Lung microvascular endothelial cell (primary cell): ENCODE measurements around the gene ATP2B2. TPM values are rescaled to one million over a fixed set of nuclear protein-coding genes. Genes with fewer than 3 reads are reported as not detected.

Experiments
- DNase-seq, 2 donors: peaks; one replicate each; pipeline versions ENCODE4 v3.0.0 to v3.0.0-alpha.2; 2010; ENCODE audit warnings: low read depth in 2 of 2
- total RNA-seq: library from RNA; depleted of rRNA; stranded (reverse); fragments of >200 nt; gene quantifications from 2 replicates; pipeline ENCODE4 v1.2.1, GENCODE V29; 2014

The ATP2B2 gene
- total RNA-seq, 1 donor from 2014 or later: not detected

- no peak for DNase-seq
These were observed 103.2 kb downstream of the ATP2B2 start for GRCh38 chr3:10401990-10402761.

GRCh38 chr3:10400749-10401495 lies 104.5 kb downstream of the ATP2B2 start:
- no peak for DNase-seq

GRCh38 chr3:10400050-10400748 lies 105.2 kb downstream of the ATP2B2 start:
- DNase-seq: no peak

GRCh38 chr3:10399634-10400033 lies 105.8 kb downstream of the ATP2B2 start:
- DNase-seq: no peak

- no peak for DNase-seq
These were observed 107.0 kb downstream of the ATP2B2 start for GRCh38 chr3:10398341-10398740.

GRCh38 chr3:10397879-10398278 lies 107.5 kb downstream of the ATP2B2 start:
- no peak for DNase-seq

GRCh38 chr3:10396931-10397330 lies 108.5 kb downstream of the ATP2B2 start:
- no peak for DNase-seq

- DNase-seq: no peak
These were observed 109.3 kb downstream of the ATP2B2 start for GRCh38 chr3:10396083-10396482.

GRCh38 chr3:10395671-10396070 lies 109.7 kb downstream of the ATP2B2 start:
- DNase-seq: no peak

GRCh38 chr3:10395196-10395595 lies 110.2 kb downstream of the ATP2B2 start:
- no peak for DNase-seq

- no peak for DNase-seq
These were observed 110.8 kb downstream of the ATP2B2 start for GRCh38 chr3:10394491-10395025.

GRCh38 chr3:10393514-10393913 lies 111.9 kb downstream of the ATP2B2 start:
- no peak for DNase-seq

- no peak for DNase-seq
These were observed 112.4 kb downstream of the ATP2B2 start for GRCh38 chr3:10392906-10393461.

GRCh38 chr3:10392244-10392643 lies 113.1 kb downstream of the ATP2B2 start:
- DNase-seq: no peak

- no peak for DNase-seq
These were observed 114.0 kb downstream of the ATP2B2 start for GRCh38 chr3:10391391-10391790.

GRCh38 chr3:10390641-10391373 lies 114.6 kb downstream of the ATP2B2 start:
- DNase-seq: no peak

GRCh38 chr3:10389995-10390394 lies 115.4 kb downstream of the ATP2B2 start:
- no peak for DNase-seq

- no peak for DNase-seq
These were observed 116.0 kb downstream of the ATP2B2 start for GRCh38 chr3:10389339-10389738.

- no peak for DNase-seq
These were observed 117.3 kb downstream of the ATP2B2 start for GRCh38 chr3:10387881-10388609.

- no peak for DNase-seq
These were observed 119.3 kb downstream of the ATP2B2 start for GRCh38 chr3:10386121-10386520.
